Sigmoid colon (tissue), 4 donors: ENCODE results near the gene CDC40.

Experiments
- CTCF ChIP-seq, 4 experiments: fragments of 450-650 bp in 3 of 4; fragments of 200-600 bp in 1 of 4; IDR thresholded peaks; one replicate each; pipeline ENCODE4 v1.5.1; 2016 to 2019; ENCODE audit warnings: antibody characterized with exemption in 4 of 4, mild to moderate bottlenecking in 3 of 4, moderate library complexity in 2 of 4
- EP300 ChIP-seq, 4 donors: sonication (generic); formaldehyde crosslinking; IDR thresholded peaks; one replicate each; pipeline ENCODE4 v1.6.1; 2017; ENCODE audit warnings: antibody characterized with exemption in 4 of 4
- POLR2A ChIP-seq, 2 donors: fragments of 450-650 bp; IDR thresholded peaks; one replicate each; pipeline ENCODE4 v1.6.1; 2016; ENCODE audit warnings: antibody characterized with exemption in 2 of 2, mild to moderate bottlenecking in 2 of 2, moderate library complexity in 2 of 2

GRCh38 chr6:110265273-110265672 lies 85.0 kb downstream of the CDC40 start:
- TF ChIP-seq CTCF (IDR thresholded peaks at IDR 0.05), result no peak
- TF ChIP-seq POLR2A (IDR thresholded peaks at IDR 0.05), result no peak
- no peak for TF ChIP-seq EP300 (IDR thresholded peaks at IDR 0.05)
